ENCODE results near the gene DNM3. TPM values are rescaled to one million over a fixed set of nuclear protein-coding genes. Genes with fewer than 3 reads are reported as not detected.

The DNM3 gene
- total and polyA plus RNA-seq, 2 of the 8 experiments (the other 6 are each of a cell fraction or from before 2014, with no cell fraction given) = 2.0 to 8.5 TPM

- TF ChIP-seq ATF2 (IDR thresholded peaks at IDR 0.05; ENCODE audit: low read length) (no peak), PHF8 (conservative IDR thresholded peaks at IDR 0.05; ENCODE audit: low read depth, low read length) (no peak), TAF7 (optimal IDR thresholded peaks at IDR 0.05; ENCODE audit: borderline replicate concordance, low read depth, low read length) (no peak), BCL11A (IDR thresholded peaks at IDR 0.05; ENCODE audit: low read depth in 2 of 2, low read length in 2 of 2) (no peak), SRF (IDR thresholded peaks at IDR 0.05; ENCODE audit: low read depth, low read length) (no peak), FOSL1 (IDR thresholded peaks at IDR 0.05; ENCODE audit: insufficient read depth, low read depth, low read length) (no peak), RBBP5 (IDR thresholded peaks at IDR 0.05; ENCODE audit: borderline replicate concordance, low read depth, low read length) (no peak), SIX5 (IDR thresholded peaks at IDR 0.05; ENCODE audit: low read depth, low read length) (no peak), NANOG (IDR thresholded peaks at IDR 0.05; ENCODE audit: insufficient read depth, low read depth, low read length, poor library complexity, severe bottlenecking) (no peak)
Measured at GRCh38 chr1:171826973-171827372, 14.3 kb upstream of the DNM3 start (continued).

Measured in H1 (cell line).